SJSA1 (cell line): ENCODE results near the gene SLC17A2. TPM values are rescaled to one million over a fixed set of nuclear protein-coding genes. Genes with fewer than 3 reads are reported as not detected.
"Not testable (repeated sequence)": the region's sequence is repeated elsewhere in the genome, so short reads cannot be mapped to it uniquely, and the experiment has no call there.

Source experiments
- DNase-seq, 2 experiments: peaks; one replicate each; pipeline ENCODE4 v3.0.0-alpha.2; 2015 to 2020; ENCODE audit warnings: low spot score in 2 of 2, low read depth in 1 of 2
- H3K27ac ChIP-seq: fragments of 250-450 bp; sonication (Bioruptor Pico); 2 replicates; pipeline ENCODE4 v1.5.1; 2020; ENCODE audit warnings: mild to moderate bottlenecking, moderate library complexity
- H3K27me3 ChIP-seq: fragments of 250-450 bp; sonication (Bioruptor Pico); replicated peaks from 2 replicates; pipeline ENCODE4 v1.5.1; 2020; ENCODE audit warnings: mild to moderate bottlenecking, moderate library complexity
- H3K36me3 ChIP-seq: fragments of 250-450 bp; sonication (Bioruptor Pico); 2 replicates; pipeline ENCODE4 v1.5.1; 2020; ENCODE audit warnings: mild to moderate bottlenecking
- H3K4me1 ChIP-seq: fragments of 250-450 bp; sonication (Bioruptor Pico); replicated peaks from 2 replicates; pipeline ENCODE4 v1.6.1; 2021; ENCODE audit warnings: mild to moderate bottlenecking
- H3K4me3 ChIP-seq: fragments of 250-450 bp; sonication (Bioruptor Pico); 2 replicates; pipeline ENCODE4 v1.5.1; 2020; ENCODE audit warnings: mild to moderate bottlenecking
- H3K9me3 ChIP-seq: fragments of 250-450 bp; sonication (Bioruptor Pico); replicated peaks from 2 replicates; pipeline ENCODE4 v1.5.1; 2020; ENCODE audit warnings: mild to moderate bottlenecking
- total RNA-seq: library from RNA; depleted of rRNA; stranded (reverse); fragments of >200 nt; shearing (Covaris generic); gene quantifications from 2 replicates; pipeline ENCODE4 v1.2.3, GENCODE V29; 2014

The SLC17A2 gene
- total RNA-seq, 1 experiment from 2014 or later: not detected

DNA sequence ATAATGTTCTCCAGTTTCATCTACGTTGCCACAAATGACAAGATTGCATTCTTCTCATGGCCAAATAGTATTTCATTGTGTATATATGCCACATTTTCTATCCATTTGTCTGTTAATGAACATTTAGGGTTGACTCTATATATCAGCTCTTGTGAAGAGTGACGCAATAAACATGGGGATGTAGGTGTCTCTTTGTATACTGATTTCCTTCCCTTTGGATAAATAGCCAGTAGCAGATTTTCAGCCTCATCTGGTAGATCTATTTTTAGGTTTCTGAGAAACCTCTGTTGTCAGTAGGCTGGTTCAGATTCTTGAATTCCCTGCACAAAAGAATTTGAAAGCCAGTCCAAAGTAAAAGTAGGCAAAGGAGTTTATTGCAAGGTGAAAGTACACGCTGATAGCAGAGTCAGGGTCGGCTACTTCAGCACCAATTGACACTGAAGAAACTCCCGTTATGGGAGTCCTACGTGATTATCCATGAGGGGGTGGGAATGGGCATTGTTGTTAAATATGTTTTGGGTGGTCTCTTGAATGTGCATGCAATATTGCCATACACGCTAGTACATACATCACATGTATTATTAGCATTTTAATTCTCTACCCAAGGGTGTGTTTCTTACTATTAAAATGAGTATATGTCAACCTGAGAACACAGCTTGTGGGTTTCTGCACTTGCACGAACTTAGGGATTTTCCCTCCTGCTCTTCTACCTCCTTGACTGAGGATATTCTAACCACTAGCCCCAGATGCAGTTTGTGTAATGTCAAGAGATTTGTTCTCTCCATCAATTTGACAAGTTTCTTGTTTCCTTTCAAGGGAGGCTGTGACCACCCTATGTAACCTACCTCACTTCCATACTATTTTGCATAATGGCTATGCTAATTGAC lies 14.4 kb upstream of the SLC17A2 start:
- H3K27me3 ChIP-seq: no peaks in the 10 kb centered on the region
- no peak overlapping the region for H3K27ac ChIP-seq
- H3K9me3 ChIP-seq: 0 out of 2 replicates have a peak, but pooled peaks cover 2% of the 10 kb centered on the region
- H3K4me1 ChIP-seq: no peaks in the 10 kb centered on the region
- DNase-seq: no peak
- H3K4me3 ChIP-seq: no peak overlapping the region
- H3K36me3 ChIP-seq: no peaks in the 10 kb centered on the region

DNA sequence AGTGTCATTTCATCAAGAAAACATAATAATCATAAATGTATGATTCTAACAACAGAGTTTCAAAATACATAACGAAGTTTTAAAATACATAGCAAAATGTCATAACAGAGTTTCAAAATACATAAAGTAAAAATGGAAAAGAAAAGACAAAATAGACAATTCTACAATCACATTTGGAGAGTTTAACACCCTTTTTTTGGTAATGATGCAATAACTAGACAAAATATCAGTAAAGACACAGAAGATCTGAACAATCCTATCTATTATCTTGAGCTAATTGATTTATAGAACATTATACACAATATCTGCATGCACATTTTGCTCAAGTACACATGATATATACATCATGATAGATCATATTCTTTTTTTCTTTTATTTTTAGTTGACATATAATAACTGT lies 13.4 kb upstream of the SLC17A2 start:
- Histone ChIP-seq H3K27ac (no peak overlapping the region), H3K9me3 (0 out of 2 replicates have a peak, but pooled peaks cover 2% of the 10 kb centered on the region), H3K4me1 (no peaks in the 10 kb centered on the region), H3K36me3 (no peaks in the 10 kb centered on the region), H3K4me3 (no peak overlapping the region), H3K27me3 (no peaks in the 10 kb centered on the region)
- DNase-seq: no peak

DNA sequence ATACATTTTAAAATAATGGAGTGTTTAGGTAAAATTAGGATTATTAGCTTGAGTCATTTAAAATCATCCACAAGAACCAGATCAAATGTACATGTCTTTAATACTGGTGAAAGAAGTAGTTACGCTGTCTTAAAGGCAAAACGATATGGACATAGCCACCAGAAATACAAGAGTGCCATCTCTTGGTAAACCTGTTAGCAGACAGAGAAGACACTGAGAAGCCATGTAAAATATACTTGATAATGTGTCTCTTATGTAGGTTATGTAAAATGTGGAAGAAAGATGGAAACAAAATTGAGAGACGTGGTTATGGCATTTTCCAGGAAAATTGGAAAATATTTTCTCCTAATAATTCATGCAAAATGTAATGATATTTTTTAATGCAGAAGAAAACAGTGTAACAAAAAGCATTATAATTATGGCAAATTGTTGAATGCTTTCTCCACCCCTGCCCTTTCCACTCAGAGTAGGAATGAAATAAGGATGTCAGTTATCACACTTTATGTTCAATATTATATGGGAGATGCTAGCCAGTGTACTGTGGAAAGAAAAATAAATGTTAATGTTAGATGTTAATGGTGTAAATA lies 12.2 kb upstream of the SLC17A2 start:
- H3K36me3 ChIP-seq: no peaks in the 10 kb centered on the region
- no peak for DNase-seq
- no peaks in the 10 kb centered on the region for H3K27me3 ChIP-seq
- 0 out of 2 replicates have a peak, but pooled peaks cover 2% of the 10 kb centered on the region for H3K9me3 ChIP-seq
- no peaks in the 10 kb centered on the region for H3K4me1 ChIP-seq
- H3K27ac ChIP-seq: no peak overlapping the region
- H3K4me3 ChIP-seq: no peak overlapping the region

DNA sequence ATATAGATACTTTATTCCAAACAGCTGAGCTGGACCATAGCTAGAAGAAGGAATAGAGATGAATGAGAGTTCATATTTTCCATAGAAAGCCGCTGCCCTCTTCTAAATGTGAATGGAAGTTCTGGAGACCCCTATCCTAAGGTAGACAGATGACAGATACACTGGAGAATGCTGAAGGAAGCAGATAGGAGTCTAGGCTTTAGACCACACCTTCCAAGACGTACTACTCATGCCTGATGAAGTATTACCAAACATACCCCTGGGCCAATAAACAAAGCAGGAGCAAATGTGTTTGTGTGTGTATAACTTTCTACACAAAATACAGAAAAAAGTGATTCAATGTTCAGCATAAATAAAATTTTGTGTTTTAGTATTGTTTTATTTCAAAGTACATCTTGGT lies 9.1 kb upstream of the SLC17A2 start:
- Histone ChIP-seq H3K27me3 (no peaks in the 10 kb centered on the region; the same call in 1 of the 2 replicates), H3K36me3 (no peaks in the 10 kb centered on the region), H3K9me3 (no peaks in the 10 kb centered on the region), H3K4me1 (no peaks in the 10 kb centered on the region), H3K27ac (no peak overlapping the region), H3K4me3 (no peak overlapping the region)
- DNase-seq: no peak

DNA sequence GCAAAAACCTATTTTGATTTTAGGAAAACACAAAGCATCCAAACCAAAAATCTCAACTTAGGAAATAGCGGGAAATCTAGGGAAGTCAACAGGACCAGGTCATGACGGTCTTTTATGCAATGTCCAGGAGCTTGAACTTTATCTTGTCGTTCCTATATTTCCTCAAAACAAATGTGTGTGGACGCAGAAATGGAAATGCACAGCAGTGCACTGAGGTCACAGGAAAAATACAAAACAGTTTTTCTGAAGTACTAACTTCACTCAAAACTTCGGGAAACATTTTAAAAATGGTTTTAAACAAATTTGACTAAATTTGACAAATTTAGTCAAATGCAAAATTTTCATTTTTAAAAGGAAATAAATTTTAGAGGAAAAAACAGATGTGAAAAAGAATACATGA lies 5.5 kb upstream of the SLC17A2 start:
- no peak overlapping the region for H3K4me3 ChIP-seq
- H3K27ac ChIP-seq: no peak overlapping the region
- H3K4me1 ChIP-seq: no peaks in the 10 kb centered on the region
- no peaks in the 10 kb centered on the region; the same call in 1 of the 2 replicates for H3K27me3 ChIP-seq
- DNase-seq: no peak
- H3K36me3 ChIP-seq: no peaks in the 10 kb centered on the region
- H3K9me3 ChIP-seq: no peaks in the 10 kb centered on the region

DNA sequence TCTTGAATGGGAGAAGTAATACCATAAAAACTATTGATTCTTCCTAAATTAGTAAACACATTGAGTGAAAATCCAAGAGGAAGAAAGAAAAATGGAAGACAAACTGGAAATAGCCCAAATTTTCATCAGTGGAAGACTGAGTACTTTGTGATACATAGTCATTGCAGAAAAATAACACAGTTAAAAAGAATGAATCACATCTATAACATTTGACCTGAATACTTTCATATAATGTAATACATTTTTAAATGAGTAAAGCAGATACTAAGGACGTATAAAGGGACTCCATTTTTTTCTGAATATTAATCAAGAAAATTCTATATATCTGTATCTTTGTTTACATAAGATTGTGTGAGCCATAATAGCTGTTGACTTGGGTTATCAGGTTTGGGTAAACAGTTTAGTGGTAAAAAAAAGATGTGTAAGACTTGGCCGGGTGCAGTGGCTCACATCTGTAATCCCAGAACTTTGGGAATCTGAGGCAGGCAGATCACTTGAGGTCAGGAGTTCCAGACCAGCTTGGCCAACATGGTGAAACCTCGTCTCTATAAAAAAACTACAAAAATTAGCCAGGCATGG lies 4.3 kb upstream of the SLC17A2 start:
- Histone ChIP-seq H3K9me3 (no peaks in the 10 kb centered on the region), H3K4me1 (no peaks in the 10 kb centered on the region), H3K4me3 (no peak overlapping the region), H3K27me3 (no peaks in the 10 kb centered on the region; the same call in 1 of the 2 replicates), H3K27ac (no peak overlapping the region), H3K36me3 (no peaks in the 10 kb centered on the region)
- no peak for DNase-seq

DNA sequence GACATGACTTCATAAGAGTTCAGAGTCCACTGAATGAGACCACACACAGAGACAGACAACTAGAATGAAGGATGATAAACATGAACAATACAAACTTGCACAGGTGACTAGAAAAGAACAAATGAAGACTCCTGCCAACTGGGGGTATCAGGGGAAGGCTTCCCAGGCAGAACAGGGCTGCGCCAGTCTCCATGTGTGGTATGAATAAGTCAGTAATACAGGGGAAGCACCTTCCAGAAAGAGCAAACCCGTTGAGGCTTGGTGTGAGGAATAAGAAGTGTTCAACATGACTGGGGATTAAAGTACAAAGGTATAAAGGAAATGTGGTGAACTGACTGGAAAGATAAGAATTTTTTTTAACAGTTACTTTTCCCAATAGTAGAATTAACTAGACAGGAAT lies 3.7 kb upstream of the SLC17A2 start:
- no peaks in the 10 kb centered on the region; the same call in 1 of the 2 replicates for H3K27me3 ChIP-seq
- H3K9me3 ChIP-seq: no peaks in the 10 kb centered on the region
- no peaks in the 10 kb centered on the region for H3K36me3 ChIP-seq
- H3K4me3 ChIP-seq: no peak overlapping the region
- no peaks in the 10 kb centered on the region for H3K4me1 ChIP-seq
- DNase-seq: no peak
- no peak overlapping the region for H3K27ac ChIP-seq

DNA sequence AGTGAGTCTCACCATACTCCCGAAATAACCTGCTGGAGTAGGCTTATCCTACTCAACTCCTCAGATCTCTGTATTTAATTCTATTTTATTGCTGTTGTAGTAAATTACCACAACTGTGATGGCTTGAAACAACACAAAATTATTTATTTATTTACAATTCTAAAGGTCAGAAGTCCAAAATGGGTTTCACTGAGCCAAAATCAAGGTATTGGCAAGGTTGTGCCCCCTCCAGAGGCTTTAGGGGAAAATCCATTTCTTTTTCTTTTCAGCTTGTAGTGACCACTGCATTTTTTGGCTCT lies 869 bp upstream of the SLC17A2 start:
- no peak overlapping the region for H3K27ac ChIP-seq
- no peaks in the 10 kb centered on the region for H3K4me1 ChIP-seq
- no peak overlapping the region for H3K4me3 ChIP-seq
- DNase-seq: no peak
- H3K36me3 ChIP-seq: no peaks in the 10 kb centered on the region
- H3K9me3 ChIP-seq: no peaks in the 10 kb centered on the region
- no peaks in the 10 kb centered on the region; the same call in none of the 2 replicates for H3K27me3 ChIP-seq

DNA sequence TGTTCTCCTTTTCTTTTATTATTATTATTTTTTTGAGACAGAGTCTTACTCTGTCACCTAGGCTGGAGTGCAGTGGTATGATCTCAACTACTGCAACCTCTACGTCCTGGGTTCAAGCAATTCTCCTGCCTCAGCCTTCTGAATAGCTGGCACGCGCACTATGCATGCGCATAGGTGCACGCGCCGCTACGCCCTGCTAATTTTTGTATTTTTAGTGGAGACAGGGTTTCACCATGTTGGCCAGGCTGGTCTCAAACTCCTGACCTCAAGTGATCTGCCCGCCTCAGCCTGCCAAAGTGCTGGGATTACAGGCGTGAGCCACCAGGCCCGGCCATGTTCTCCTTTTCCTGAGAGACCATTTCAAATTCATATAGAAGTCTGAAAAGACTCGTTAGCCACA lies 706 bp downstream of the SLC17A2 start:
- not testable (repeated sequence) for H3K36me3 ChIP-seq, H3K4me1 ChIP-seq, DNase-seq, H3K4me3 ChIP-seq, H3K9me3 ChIP-seq, H3K27me3 ChIP-seq, H3K27ac ChIP-seq

DNA sequence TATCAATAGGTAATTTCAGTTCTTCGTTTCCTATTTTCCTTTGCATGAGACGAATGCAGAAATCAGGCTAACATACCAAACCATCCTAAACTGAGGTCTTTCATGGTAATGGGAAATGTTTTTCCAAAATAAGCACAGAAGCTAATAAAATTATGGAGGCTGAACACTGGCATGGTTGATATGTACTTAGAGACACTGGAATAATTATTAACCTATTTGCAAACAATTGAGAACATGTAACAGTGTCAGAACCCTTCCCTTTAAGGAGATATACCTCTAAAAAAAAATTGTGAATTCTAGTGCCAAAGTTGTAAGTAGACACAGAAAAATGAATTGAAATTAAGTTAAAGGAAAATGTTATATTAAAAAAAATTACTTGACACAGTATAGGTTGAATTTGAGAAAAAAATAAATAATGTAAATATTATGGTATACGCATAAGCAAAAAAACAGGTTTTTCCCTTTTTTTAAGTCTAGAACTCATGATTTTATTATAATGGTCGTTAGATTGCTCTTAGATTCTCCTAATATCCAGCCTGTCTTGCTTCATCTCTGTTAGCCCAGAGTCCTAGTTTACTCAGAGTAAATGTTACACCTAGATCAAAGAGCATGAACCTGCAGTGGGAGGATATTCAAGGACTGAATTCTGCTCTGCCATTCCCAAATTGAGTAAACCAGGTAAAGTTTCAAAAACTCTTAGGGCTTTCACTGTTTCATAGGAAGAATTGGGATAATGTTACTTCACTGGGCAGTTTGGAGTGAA lies 1.7 kb downstream of the SLC17A2 start:
- no peak for DNase-seq
- Histone ChIP-seq H3K36me3 (no peaks in the 10 kb centered on the region), H3K9me3 (no peaks in the 10 kb centered on the region), H3K27me3 (no peaks in the 10 kb centered on the region; the same call in 1 of the 2 replicates), H3K4me1 (no peaks in the 10 kb centered on the region), H3K27ac (no peak overlapping the region), H3K4me3 (no peak overlapping the region)

DNA sequence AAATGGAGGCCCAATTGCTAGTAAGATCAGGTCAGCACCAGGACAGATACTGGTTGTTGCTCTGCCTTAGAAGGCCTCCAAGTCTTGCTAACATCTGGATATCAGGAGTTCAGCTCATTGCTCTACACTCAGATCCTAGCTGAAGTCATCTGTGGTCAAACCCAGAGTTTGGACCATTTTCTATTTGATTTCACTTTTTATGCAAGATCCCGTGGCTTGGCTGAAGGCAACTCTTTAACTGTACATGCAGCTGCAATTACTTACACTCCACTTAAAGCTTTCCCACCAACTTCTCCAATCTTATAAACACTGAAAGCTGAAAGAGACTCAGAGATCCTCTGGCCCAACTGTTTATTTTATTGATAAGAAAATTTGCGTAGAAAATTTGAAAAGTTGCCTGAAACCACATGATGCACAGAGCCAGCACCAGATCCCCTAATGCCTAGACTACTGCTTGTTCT lies 2.7 kb downstream of the SLC17A2 start:
- H3K4me1 ChIP-seq: no peaks in the 10 kb centered on the region
- no peaks in the 10 kb centered on the region for H3K36me3 ChIP-seq
- no peaks in the 10 kb centered on the region; the same call in 1 of the 2 replicates for H3K27me3 ChIP-seq
- H3K27ac ChIP-seq: no peak overlapping the region
- H3K9me3 ChIP-seq: no peaks in the 10 kb centered on the region
- DNase-seq: no peak
- H3K4me3 ChIP-seq: no peak overlapping the region

DNA sequence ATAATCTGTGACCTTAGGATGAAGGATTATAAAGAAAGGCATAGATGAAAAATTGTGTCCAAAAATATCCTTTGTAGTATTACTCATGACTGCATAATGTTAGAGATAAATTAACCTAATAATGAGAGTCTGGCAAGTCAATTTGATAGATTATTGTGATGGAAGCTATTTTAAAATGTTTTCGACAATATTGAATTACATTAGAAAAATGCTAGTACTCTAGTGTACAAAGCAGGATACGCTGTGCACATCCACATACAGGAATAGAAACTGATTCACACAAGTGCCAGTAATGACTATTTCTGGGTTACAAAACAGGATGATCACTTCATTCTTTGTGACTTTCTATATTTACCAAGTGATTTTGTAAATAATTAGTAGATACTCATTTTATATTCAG lies 3.3 kb downstream of the SLC17A2 start:
- Histone ChIP-seq H3K27me3 (no peaks in the 10 kb centered on the region; the same call in 1 of the 2 replicates), H3K27ac (no peak overlapping the region), H3K4me3 (no peak overlapping the region), H3K4me1 (no peaks in the 10 kb centered on the region), H3K36me3 (no peaks in the 10 kb centered on the region), H3K9me3 (no peaks in the 10 kb centered on the region)
- DNase-seq: no peak

DNA sequence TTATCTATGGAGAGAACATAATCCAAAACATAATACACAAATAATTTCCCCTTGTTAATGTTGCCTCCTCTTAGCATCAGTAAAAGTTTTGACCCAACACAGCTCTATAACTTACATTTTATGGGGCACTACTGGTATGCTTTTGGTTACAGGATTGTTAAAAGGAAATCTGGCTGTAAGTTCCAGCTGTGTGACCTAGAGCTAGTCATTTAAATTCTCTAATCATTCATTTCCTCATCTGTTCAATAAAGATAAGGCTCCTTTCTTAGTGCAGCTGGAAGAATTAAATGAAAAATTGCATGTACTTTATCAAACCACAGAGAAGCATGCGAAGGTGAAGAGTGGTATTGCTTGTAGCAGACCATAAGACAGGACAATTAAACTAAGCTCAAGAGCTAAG lies 4.6 kb downstream of the SLC17A2 start:
- H3K36me3 ChIP-seq: no peaks in the 10 kb centered on the region
- H3K27me3 ChIP-seq: no peaks in the 10 kb centered on the region; the same call in 1 of the 2 replicates
- H3K27ac ChIP-seq: no peak overlapping the region
- H3K4me3 ChIP-seq: no peak overlapping the region
- no peaks in the 10 kb centered on the region for H3K4me1 ChIP-seq
- no peak for DNase-seq
- H3K9me3 ChIP-seq: no peaks in the 10 kb centered on the region
